CD4-positive, alpha-beta T cell (primary cell): ENCODE measurements around the gene STK40. TPM values are rescaled to one million over a fixed set of nuclear protein-coding genes. Genes with fewer than 3 reads are reported as not detected.
A peak's percentile ranks its signal among the peaks of the same experiment; 100 is the strongest.

Experiments
- ATAC-seq: fragments of 200-7000 bp; cut with Tn5 transposase; one replicate; pipeline ENCODE4 v1.10.0; 2022; ENCODE audit warnings: mild to moderate bottlenecking; ENCODE audit not compliant: poor library complexity
- CTCF ChIA-PET: fragments of 350-600 bp; sonication (Branson Sonifier 250); formaldehyde crosslinking; loops from one replicate; lab custom pipeline; 2021; ENCODE audit warnings: antibody characterized with exemption, inconsistent platforms; lab: Charles Lee
- POLR2A ChIA-PET: fragments of 350-600 bp; sonication (Branson Sonifier 250); formaldehyde crosslinking; loops from one replicate; lab custom pipeline; 2021; ENCODE audit warnings: antibody characterized with exemption, inconsistent platforms; lab: Charles Lee
- DNase-seq, 14 experiments: peaks; one replicate each; pipeline ENCODE4 v3.0.0-alpha.2; 2013 to 2020; ENCODE audit warnings: mixed read lengths in 2 of 14
- H3K27ac ChIP-seq, 2 donors: one replicate each; pipeline versions ENCODE4 v1.5.1 to v1.7.0; 2013; ENCODE audit warnings: low read length in 2 of 2, low read depth in 1 of 2, mild to moderate bottlenecking in 1 of 2
- H3K27me3 ChIP-seq, 2 experiments: 1 replicate in 1 of 2; 2 replicates in 1 of 2; pipeline versions ENCODE4 v1.6.1 to v1.7.0; 2013; ENCODE audit warnings: low read length in 2 of 2, control low read depth in 1 of 2, mild to moderate bottlenecking in 1 of 2, moderate library complexity in 1 of 2; ENCODE audit not compliant: insufficient read depth in 2 of 2, control insufficient read depth in 1 of 2
- H3K36me3 ChIP-seq: one replicate; pipeline ENCODE4 v1.6.1; 2013; ENCODE audit warnings: low read length, control low read depth; ENCODE audit not compliant: insufficient read depth
- H3K4me1 ChIP-seq: one replicate; pipeline ENCODE4 v1.6.1; 2013; ENCODE audit warnings: low read length, control low read depth; ENCODE audit not compliant: insufficient read depth
- H3K4me3 ChIP-seq: one replicate; pipeline ENCODE4 v1.5.1; 2013; ENCODE audit warnings: mild to moderate bottlenecking, low read length, moderate library complexity
- H3K9me3 ChIP-seq, 2 experiments: 1 replicate in 1 of 2; 2 replicates in 1 of 2; pipeline versions ENCODE4 v1.6.1 to v1.7.0; 2013; ENCODE audit warnings: low read length in 2 of 2, mild to moderate bottlenecking in 2 of 2, control low read depth in 1 of 2, moderate library complexity in 1 of 2; ENCODE audit not compliant: control insufficient read depth in 1 of 2, insufficient read depth in 1 of 2
- H3K27ac Mint-ChIP-seq: one replicate; pipeline ENCODE4 v1.8.0; 2020; ENCODE audit warnings: mixed read lengths
- H3K27me3 Mint-ChIP-seq: one replicate; pipeline ENCODE4 v1.8.0; 2021; ENCODE audit warnings: mixed read lengths
- H3K36me3 Mint-ChIP-seq: one replicate; pipeline ENCODE4 v1.8.0; 2021; ENCODE audit warnings: low read depth, mixed read lengths
- H3K4me1 Mint-ChIP-seq: one replicate; pipeline ENCODE4 v1.8.0; 2021; ENCODE audit warnings: low read depth, mixed read lengths
- H3K4me3 Mint-ChIP-seq: one replicate; pipeline ENCODE4 v1.8.0; 2020; ENCODE audit warnings: mild to moderate bottlenecking, mixed read lengths
- H3K9me3 Mint-ChIP-seq: one replicate; pipeline ENCODE4 v1.8.0; 2020; ENCODE audit warnings: mixed read lengths
- CTCF ChIP-seq: fragments of 200-600 bp; IDR thresholded peaks from one replicate; pipeline ENCODE4 v1.8.0; 2022; ENCODE audit warnings: antibody characterized with exemption, mild to moderate bottlenecking
- intact Hi-C, 2 experiments: fragments of 100-400 bp; cut with DNase I in 1 of 2; cut with micrococcal nuclease in 1 of 2; formaldehyde crosslinking; loops; one replicate each; pipeline versions ENCODE4 v1.15.1 to v1.9.0; 2023 to 2025; cut with DNase I, micrococcal nuclease
- total RNA-seq, 174 experiments: library from RNA in 2 of 174; stranded (reverse) in 2 of 174; gene quantifications; one replicate each; pipeline ENCODE4 v1.2.3 and lab custom pipeline; 2021 to 2026

STK40 gene
- total RNA-seq, 2 experiments from 2014 or later = 17.8 to 20.7 TPM

- H3K27me3 ChIP-seq = no peaks in the 10 kb centered on the region
- no peak overlapping the region for H3K4me3 ChIP-seq
- Mint-ChIP-seq H3K27ac (peak overlapping the region; percentile 86), H3K4me1 (peaks cover 18% of the 10 kb centered on the region), H3K36me3 (no peaks in the 10 kb centered on the region), H3K9me3 (no peaks in the 10 kb centered on the region), H3K4me3 (peak overlapping the region; percentile 46), H3K27me3 (no peaks in the 10 kb centered on the region)
- TF ChIP-seq CTCF = no peak
- ChIA-PET CTCF (interaction anchor here (1.2 kb wide), 1 partner anchor 43 kb away, joined by 3 read pairs; no protein-coding TSS in a partner anchor), POLR2A (interaction anchor here (0.7 to 1.9 kb wide), 12 partner anchors 8 to 188 kb away, joined by 3 to 8 read pairs (median 4); partner anchors contain the start of genes LSM10, MRPS15, SH3D21 and STK40)
- no peaks in the 10 kb centered on the region for H3K36me3 ChIP-seq
- DNase-seq (peak in 5 of 14 experiments; percentile 21 to 80 (median 66)), ATAC-seq (peak; percentile 99)
- no peak overlapping the region for H3K27ac ChIP-seq
- peaks cover 14% of the 10 kb centered on the region for H3K4me1 ChIP-seq
- H3K9me3 ChIP-seq = no peaks in the 10 kb centered on the region
- intact Hi-C loops = no loop called here
These were observed 26.2 kb upstream of the STK40 start for GRCh38 chr1:36411674-36412648.

- no peak overlapping the region for H3K4me3 Mint-ChIP-seq
- intact Hi-C loops = no loop called here
- DNase-seq (no peak), ATAC-seq (no peak)
- no peak overlapping the region for H3K27ac Mint-ChIP-seq
- Histone ChIP-seq H3K27ac (no peak overlapping the region), H3K4me3 (no peak overlapping the region), H3K9me3 (no peaks in the 10 kb centered on the region), H3K4me1 (peaks cover 14% of the 10 kb centered on the region), H3K27me3 (no peaks in the 10 kb centered on the region), H3K36me3 (no peaks in the 10 kb centered on the region)
- no peaks in the 10 kb centered on the region for H3K9me3 Mint-ChIP-seq
- H3K36me3 Mint-ChIP-seq = no peaks in the 10 kb centered on the region
- peaks cover 14% of the 10 kb centered on the region for H3K4me1 Mint-ChIP-seq
- H3K27me3 Mint-ChIP-seq = no peaks in the 10 kb centered on the region
- ChIA-PET CTCF (no interaction called here), POLR2A (no interaction called here)
- no peak for TF ChIP-seq CTCF
These were observed 22.8 kb upstream of the STK40 start for GRCh38 chr1:36408479-36408878.

GRCh38 chr1:36406440-36406839 lies 20.7 kb upstream of the STK40 start:
- H3K27ac Mint-ChIP-seq = no peak overlapping the region
- no peak for TF ChIP-seq CTCF
- POLR2A ChIA-PET = interaction anchor here (0.6 kb wide), 1 partner anchor 23 kb away, joined by 3 read pairs; no protein-coding TSS in a partner anchor
- CTCF ChIA-PET = interaction anchor here (1.4 kb wide), 1 partner anchor 13 kb away, joined by 6 read pairs; no protein-coding TSS in a partner anchor
- Histone ChIP-seq H3K4me3 (no peak overlapping the region), H3K36me3 (no peaks in the 10 kb centered on the region), H3K27me3 (no peaks in the 10 kb centered on the region), H3K9me3 (peaks cover 0 to 6% of the 10 kb centered on the region in 2 experiments), H3K4me1 (peaks cover 6% of the 10 kb centered on the region), H3K27ac (no peak overlapping the region)
- no peaks in the 10 kb centered on the region for H3K9me3 Mint-ChIP-seq
- no peak for DNase-seq
- no peaks in the 10 kb centered on the region for H3K27me3 Mint-ChIP-seq
- peaks cover 7% of the 10 kb centered on the region for H3K4me1 Mint-ChIP-seq
- H3K4me3 Mint-ChIP-seq = no peak overlapping the region
- no peak for ATAC-seq
- intact Hi-C loops = no loop called here
- H3K36me3 Mint-ChIP-seq = no peaks in the 10 kb centered on the region
